CD4-positive, alpha-beta T cell treated with Interleukin-17A for 4 hours (primary cell): ENCODE measurements around the gene AQP5.

Source experiments
- DNase-seq: peaks from one replicate; pipeline ENCODE4 v3.0.0-alpha.2; 2020; ENCODE audit warnings: mixed read lengths

The AQP5 gene

GRCh38 chr12:49951411-49952240, 10.0 kb upstream of the AQP5 start:
- DNase-seq = no peak

- DNase-seq = no peak
Measured at GRCh38 chr12:49952391-49953055, 9.1 kb upstream of the AQP5 start.

GRCh38 chr12:49953151-49953550, 8.5 kb upstream of the AQP5 start:
- DNase-seq = no peak

- no peak for DNase-seq
Measured at GRCh38 chr12:49953961-49954846, 7.5 kb upstream of the AQP5 start.

- no peak for DNase-seq
Measured at GRCh38 chr12:49954863-49955830, 6.5 kb upstream of the AQP5 start.

- no peak for DNase-seq
Measured at GRCh38 chr12:49955899-49956662, 5.6 kb upstream of the AQP5 start.

- DNase-seq = no peak
Measured at GRCh38 chr12:49956663-49957569, 4.8 kb upstream of the AQP5 start.

- no peak for DNase-seq
Measured at GRCh38 chr12:49957570-49957967, 4.1 kb upstream of the AQP5 start.

- no peak for DNase-seq
Measured at GRCh38 chr12:49959685-49960473, 1.8 kb upstream of the AQP5 start.

- DNase-seq = no peak
Measured at GRCh38 chr12:49960474-49961110, 1.1 kb upstream of the AQP5 start.

GRCh38 chr12:49961993-49962764, 507 bp downstream of the AQP5 start:
- DNase-seq = no peak

- no peak for DNase-seq
Measured at GRCh38 chr12:49962861-49963765, 1.4 kb downstream of the AQP5 start.

GRCh38 chr12:49963976-49964815, 2.5 kb downstream of the AQP5 start:
- DNase-seq = no peak

- no peak for DNase-seq
Measured at GRCh38 chr12:49964849-49965624, 3.4 kb downstream of the AQP5 start.

- no peak for DNase-seq
Measured at GRCh38 chr12:49965836-49966235, 4.2 kb downstream of the AQP5 start.
